Neutrophil (primary cell): Measurements from ENCODE around the gene COL5A2.

Experiments used
- H3K27ac ChIP-seq: fragments of 200-600 bp; sonication (generic); 2 replicates; pipeline ENCODE4 v1.5.1; 2016; ENCODE audit warnings: mild to moderate bottlenecking, moderate library complexity
- H3K27me3 ChIP-seq: fragments of 200-600 bp; sonication (generic); 2 replicates; pipeline ENCODE4 v1.6.0; 2016; ENCODE audit warnings: mild to moderate bottlenecking
- H3K36me3 ChIP-seq: fragments of 200-600 bp; sonication (generic); 2 replicates; pipeline ENCODE4 v1.5.1; 2017
- H3K4me1 ChIP-seq, 2 experiments: fragments of 200-600 bp in 1 of 2; sonication (generic) in 1 of 2; 1 replicate in 1 of 2; 2 replicates in 1 of 2; pipeline versions ENCODE4 v1.5.1 to v1.6.1; 2013 to 2016; ENCODE audit warnings: low read depth in 1 of 2, low read length in 1 of 2, mild to moderate bottlenecking in 1 of 2, moderate library complexity in 1 of 2; ENCODE audit not compliant: control insufficient read depth in 1 of 2, insufficient read depth in 1 of 2
- H3K4me3 ChIP-seq, 2 experiments: fragments of 200-600 bp in 1 of 2; sonication (generic) in 1 of 2; 1 replicate in 1 of 2; 2 replicates in 1 of 2; pipeline ENCODE4 v1.5.1; 2013 to 2016; ENCODE audit warnings: low read depth in 1 of 2, low read length in 1 of 2, mild to moderate bottlenecking in 1 of 2, moderate library complexity in 1 of 2
- H3K9me3 ChIP-seq: fragments of 200-600 bp; sonication (generic); 2 replicates; pipeline ENCODE4 v1.5.1; 2016
- TF ChIP-seq, protein P1 (sequence below): fragments of 200-600 bp; sonication (generic); IDR thresholded peaks from 2 replicates; pipeline ENCODE4 v1.5.1; 2016; ENCODE audit warnings: antibody characterized with exemption

Gene COL5A2

DNA sequence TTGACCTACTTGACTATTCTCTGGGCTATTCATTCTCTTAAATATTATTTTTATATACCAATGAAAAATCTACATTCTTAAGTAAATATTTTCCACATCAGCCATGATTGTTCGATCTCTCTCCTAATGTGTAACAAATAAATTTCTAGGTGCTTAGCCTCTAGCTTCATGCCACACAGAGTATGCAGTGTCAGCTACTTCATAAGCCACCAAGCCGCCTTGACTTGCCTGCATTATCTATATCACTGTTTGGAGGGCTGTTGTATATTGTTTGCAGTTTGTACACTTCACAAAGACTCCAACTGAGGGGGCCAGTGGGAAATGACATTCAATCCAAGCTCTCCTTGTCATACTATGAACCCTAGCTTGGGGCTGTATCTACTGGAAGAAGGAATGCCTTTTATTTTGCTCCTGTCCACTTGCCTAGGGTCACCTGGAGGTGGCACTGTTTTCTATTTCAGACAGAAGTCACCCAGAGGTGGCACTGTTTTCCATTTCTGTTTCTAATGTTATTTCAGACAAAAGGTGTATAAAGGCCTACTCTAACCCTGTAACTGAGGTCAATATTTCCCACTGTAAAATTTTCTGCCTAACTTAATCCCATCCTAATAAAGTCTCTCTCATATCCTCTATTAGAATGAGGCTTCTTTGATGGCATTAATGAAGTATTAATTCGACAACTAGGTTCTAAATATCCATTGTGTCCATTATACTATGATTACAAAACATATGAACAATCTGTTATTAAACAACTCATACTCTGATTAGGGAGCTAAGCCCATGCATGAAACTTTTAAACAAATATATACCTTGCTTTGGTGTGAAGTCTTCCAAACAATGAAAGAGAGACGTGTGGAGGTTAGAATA, 36.4 kb downstream of the COL5A2 start:
- Histone ChIP-seq H3K4me1 (no peaks in the 10 kb centered on the region), H3K27ac (no peak overlapping the region), H3K36me3 (no peaks in the 10 kb centered on the region), H3K4me3 (no peak overlapping the region), H3K9me3 (no peaks in the 10 kb centered on the region), H3K27me3 (no peaks in the 10 kb centered on the region)
- TF ChIP-seq, protein P1, sequence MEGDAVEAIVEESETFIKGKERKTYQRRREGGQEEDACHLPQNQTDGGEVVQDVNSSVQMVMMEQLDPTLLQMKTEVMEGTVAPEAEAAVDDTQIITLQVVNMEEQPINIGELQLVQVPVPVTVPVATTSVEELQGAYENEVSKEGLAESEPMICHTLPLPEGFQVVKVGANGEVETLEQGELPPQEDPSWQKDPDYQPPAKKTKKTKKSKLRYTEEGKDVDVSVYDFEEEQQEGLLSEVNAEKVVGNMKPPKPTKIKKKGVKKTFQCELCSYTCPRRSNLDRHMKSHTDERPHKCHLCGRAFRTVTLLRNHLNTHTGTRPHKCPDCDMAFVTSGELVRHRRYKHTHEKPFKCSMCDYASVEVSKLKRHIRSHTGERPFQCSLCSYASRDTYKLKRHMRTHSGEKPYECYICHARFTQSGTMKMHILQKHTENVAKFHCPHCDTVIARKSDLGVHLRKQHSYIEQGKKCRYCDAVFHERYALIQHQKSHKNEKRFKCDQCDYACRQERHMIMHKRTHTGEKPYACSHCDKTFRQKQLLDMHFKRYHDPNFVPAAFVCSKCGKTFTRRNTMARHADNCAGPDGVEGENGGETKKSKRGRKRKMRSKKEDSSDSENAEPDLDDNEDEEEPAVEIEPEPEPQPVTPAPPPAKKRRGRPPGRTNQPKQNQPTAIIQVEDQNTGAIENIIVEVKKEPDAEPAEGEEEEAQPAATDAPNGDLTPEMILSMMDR, result no peak

- no peaks in the 10 kb centered on the region for H3K9me3 ChIP-seq
- no peak overlapping the region for H3K27ac ChIP-seq
- TF ChIP-seq, protein P1, result no peak
- H3K4me3 ChIP-seq, result no peak overlapping the region
- H3K36me3 ChIP-seq, result no peaks in the 10 kb centered on the region
- no peaks in the 10 kb centered on the region for H3K4me1 ChIP-seq
- H3K27me3 ChIP-seq, result no peaks in the 10 kb centered on the region
Measured at GRCh38 chr2:189138800-189139199, 40.8 kb downstream of the COL5A2 start.

DNA sequence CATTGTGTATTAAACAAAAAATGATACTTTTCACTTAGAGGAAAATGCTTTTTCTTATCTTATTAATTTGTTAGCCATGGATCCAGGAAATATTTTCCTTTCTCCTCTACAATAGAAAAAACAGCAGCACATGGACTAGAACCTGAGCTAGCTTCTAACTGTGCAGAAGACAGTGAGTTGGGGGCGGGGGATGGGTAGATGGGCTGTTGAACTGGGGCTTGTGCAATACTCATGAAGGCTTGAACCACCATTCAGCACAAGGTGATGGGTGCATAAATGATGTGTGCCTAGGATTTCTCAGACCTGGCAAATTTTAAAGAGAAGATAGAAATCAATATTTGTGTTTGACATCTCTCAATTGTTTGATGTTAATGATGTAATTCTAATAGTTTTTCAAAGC, 42.0 kb downstream of the COL5A2 start:
- TF ChIP-seq, protein P1, result no peak
- Histone ChIP-seq H3K4me3 (no peak overlapping the region), H3K27me3 (no peaks in the 10 kb centered on the region), H3K36me3 (no peaks in the 10 kb centered on the region), H3K27ac (no peak overlapping the region), H3K9me3 (no peaks in the 10 kb centered on the region), H3K4me1 (no peaks in the 10 kb centered on the region)

- Histone ChIP-seq H3K27me3 (no peaks in the 10 kb centered on the region), H3K27ac (no peak overlapping the region), H3K9me3 (no peaks in the 10 kb centered on the region)
Measured at GRCh38 chr2:189134485-189134884, 45.1 kb downstream of the COL5A2 start.

DNA sequence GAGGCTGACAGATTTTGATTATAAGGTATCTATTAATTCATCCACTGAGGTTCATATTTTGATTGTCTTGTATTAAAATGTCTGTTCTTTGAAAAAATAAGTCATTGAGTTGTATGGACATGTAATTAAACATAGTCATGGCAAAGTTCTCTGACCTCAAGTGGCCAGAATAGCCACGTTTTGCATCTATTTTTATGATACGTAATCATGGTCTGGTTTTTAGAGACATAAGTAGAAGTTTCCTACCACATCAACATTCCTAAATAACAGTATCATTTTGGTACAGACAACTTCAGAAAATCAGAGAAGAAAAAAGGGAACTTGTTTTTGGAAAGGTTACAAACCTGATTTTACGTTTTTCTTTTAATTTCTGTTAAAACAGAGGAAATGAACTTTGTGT, 47.6 kb downstream of the COL5A2 start:
- H3K27me3 ChIP-seq, result no peaks in the 10 kb centered on the region
- TF ChIP-seq, protein P1, result no peak
- H3K4me1 ChIP-seq, result no peaks in the 10 kb centered on the region
- H3K4me3 ChIP-seq, result no peak overlapping the region
- no peaks in the 10 kb centered on the region for H3K9me3 ChIP-seq
- no peaks in the 10 kb centered on the region for H3K36me3 ChIP-seq
- no peak overlapping the region for H3K27ac ChIP-seq

More at GRCh38 chr2:189134485-189134884, 45.1 kb downstream of the COL5A2 start:
- Histone ChIP-seq H3K4me3 (no peak overlapping the region), H3K36me3 (no peaks in the 10 kb centered on the region), H3K4me1 (no peaks in the 10 kb centered on the region)
- TF ChIP-seq, protein P1, result no peak
